WTC11 (cell line): ENCODE data around the gene KLHL22. TPM values are rescaled to one million over a fixed set of nuclear protein-coding genes. Genes with fewer than 3 reads are reported as not detected.

Experiments used
- ATAC-seq: fragments of 200-7000 bp; cut with Tn5 transposase; 2 replicates; pipeline ENCODE4 v1.10.0; 2021; ENCODE audit warnings: mild to moderate bottlenecking, moderate library complexity
- CTCF ChIA-PET: fragments of 300-600 bp; sonication (Branson Sonifier 250); formaldehyde crosslinking; loops from one replicate; lab custom pipeline; 2021; ENCODE audit warnings: antibody characterized with exemption; lab: Charles Lee
- POLR2A ChIA-PET: fragments of 350-600 bp; sonication (Branson Sonifier 250); formaldehyde crosslinking; loops from one replicate; lab custom pipeline; 2021; ENCODE audit warnings: antibody characterized with exemption; lab: Charles Lee
- DNase-seq: peaks from one replicate; pipeline ENCODE4 v3.0.0; 2021; ENCODE audit warnings: low spot score
- H3K27ac Mint-ChIP-seq: 2 replicates; pipeline ENCODE4 v1.8.0; 2021; ENCODE audit warnings: mixed read lengths
- H3K27me3 Mint-ChIP-seq: 2 replicates; pipeline ENCODE4 v1.8.0; 2021; ENCODE audit warnings: low read depth, mild to moderate bottlenecking, moderate library complexity, mixed read lengths
- H3K36me3 Mint-ChIP-seq: 2 replicates; pipeline ENCODE4 v1.8.0; 2021; ENCODE audit warnings: mixed read lengths
- H3K4me1 Mint-ChIP-seq: 2 replicates; pipeline ENCODE4 v1.8.0; 2022; ENCODE audit warnings: mixed read lengths
- H3K4me3 Mint-ChIP-seq: 2 replicates; pipeline ENCODE4 v1.8.0; 2021; ENCODE audit warnings: mild to moderate bottlenecking, moderate library complexity, mixed read lengths
- H3K9me3 Mint-ChIP-seq: 2 replicates; pipeline ENCODE4 v1.8.0; 2021; ENCODE audit warnings: mixed read lengths
- AR ChIP-seq: fragments of 250-450 bp; sonication (Bioruptor Pico); IDR thresholded peaks from 2 replicates; pipeline ENCODE4 v1.9.0; 2021; ENCODE audit warnings: mild to moderate bottlenecking
- ATF1 ChIP-seq: sonication (generic); formaldehyde crosslinking; IDR thresholded peaks from 2 replicates; pipeline ENCODE4 v1.8.1; 2023; ENCODE audit warnings: mild to moderate bottlenecking, moderate library complexity, missing genetic modification reagents
- CDX4 ChIP-seq: fragments of 250-450 bp; sonication (Bioruptor Pico); IDR thresholded peaks from 2 replicates; pipeline ENCODE4 v1.9.0; 2021; ENCODE audit warnings: moderate library complexity, mild to moderate bottlenecking, inconsistent platforms, borderline replicate concordance
- ELF4 ChIP-seq: sonication (generic); formaldehyde crosslinking; IDR thresholded peaks from 2 replicates; pipeline ENCODE4 v1.8.1; 2022; ENCODE audit warnings: low read depth, mild to moderate bottlenecking, moderate library complexity, missing genetic modification reagents
- HMGA2 ChIP-seq: fragments of 250-450 bp; sonication (Bioruptor Pico); IDR thresholded peaks from 2 replicates; pipeline ENCODE4 v1.4.0; 2021; ENCODE audit warnings: mild to moderate bottlenecking, moderate library complexity
- KAT7 ChIP-seq: sonication (generic); formaldehyde crosslinking; IDR thresholded peaks from 2 replicates; pipeline ENCODE4 v1.8.1; 2023; ENCODE audit warnings: missing genetic modification reagents, mild to moderate bottlenecking, borderline replicate concordance
- NFE2L1 ChIP-seq: sonication (generic); formaldehyde crosslinking; IDR thresholded peaks from 2 replicates; pipeline ENCODE4 v1.8.1; 2023; ENCODE audit warnings: missing genetic modification reagents
- TCF7 ChIP-seq: sonication (generic); formaldehyde crosslinking; IDR thresholded peaks from 2 replicates; pipeline ENCODE4 v1.8.0; 2022; ENCODE audit warnings: mild to moderate bottlenecking, low read depth, missing genetic modification reagents, moderate library complexity
- USF1 ChIP-seq: sonication (generic); formaldehyde crosslinking; IDR thresholded peaks from 2 replicates; pipeline ENCODE4 v1.8.0; 2022; ENCODE audit warnings: mild to moderate bottlenecking, missing genetic modification reagents
- total RNA-seq: library from RNA; stranded (reverse); gene quantifications from 3 replicates; pipeline ENCODE4 v1.2.3, GENCODE V29; 2021
- TF ChIP-seq, protein P1 (sequence below): fragments of 200-600 bp; IDR thresholded peaks from 2 replicates; pipeline ENCODE4 v1.8.0; 2022; ENCODE audit warnings: antibody characterized with exemption
- TF ChIP-seq, protein P2 (sequence below): sonication (generic); formaldehyde crosslinking; IDR thresholded peaks from 2 replicates; pipeline ENCODE4 v1.8.0; 2023; ENCODE audit warnings: missing genetic modification reagents
- TF ChIP-seq, protein P3 (sequence below): sonication (generic); formaldehyde crosslinking; IDR thresholded peaks from 2 replicates; pipeline ENCODE4 v1.8.0; 2023; ENCODE audit warnings: mild to moderate bottlenecking, missing genetic modification reagents

Gene KLHL22
- total RNA-seq, 1 experiment from 2014 or later, result 15.7 TPM

DNA sequence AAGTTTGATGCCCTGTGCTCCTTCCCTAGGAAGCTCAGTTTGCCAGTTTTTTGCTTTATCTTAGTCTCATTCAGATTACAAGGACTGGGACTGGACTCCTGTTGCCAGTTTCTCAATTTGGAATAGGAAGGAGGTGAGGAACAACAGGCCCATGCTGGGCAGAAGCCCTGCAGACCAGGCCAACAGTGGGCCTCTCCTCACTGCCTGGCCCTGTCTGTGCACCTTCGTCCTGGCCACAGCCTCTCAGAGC, 35.5 kb upstream of the KLHL22 start:
- ChIA-PET POLR2A (no interaction called here), CTCF (interaction anchor here (1.0 to 2.0 kb wide), 4 partner anchors 13 to 113 kb away, joined by 3 to 6 read pairs (median 5); no protein-coding TSS in a partner anchor)
- TF ChIP-seq, protein P1, sequence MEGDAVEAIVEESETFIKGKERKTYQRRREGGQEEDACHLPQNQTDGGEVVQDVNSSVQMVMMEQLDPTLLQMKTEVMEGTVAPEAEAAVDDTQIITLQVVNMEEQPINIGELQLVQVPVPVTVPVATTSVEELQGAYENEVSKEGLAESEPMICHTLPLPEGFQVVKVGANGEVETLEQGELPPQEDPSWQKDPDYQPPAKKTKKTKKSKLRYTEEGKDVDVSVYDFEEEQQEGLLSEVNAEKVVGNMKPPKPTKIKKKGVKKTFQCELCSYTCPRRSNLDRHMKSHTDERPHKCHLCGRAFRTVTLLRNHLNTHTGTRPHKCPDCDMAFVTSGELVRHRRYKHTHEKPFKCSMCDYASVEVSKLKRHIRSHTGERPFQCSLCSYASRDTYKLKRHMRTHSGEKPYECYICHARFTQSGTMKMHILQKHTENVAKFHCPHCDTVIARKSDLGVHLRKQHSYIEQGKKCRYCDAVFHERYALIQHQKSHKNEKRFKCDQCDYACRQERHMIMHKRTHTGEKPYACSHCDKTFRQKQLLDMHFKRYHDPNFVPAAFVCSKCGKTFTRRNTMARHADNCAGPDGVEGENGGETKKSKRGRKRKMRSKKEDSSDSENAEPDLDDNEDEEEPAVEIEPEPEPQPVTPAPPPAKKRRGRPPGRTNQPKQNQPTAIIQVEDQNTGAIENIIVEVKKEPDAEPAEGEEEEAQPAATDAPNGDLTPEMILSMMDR, result no peak
- no peak for DNase-seq
- Mint-ChIP-seq H3K27ac (peak overlapping the region; percentile 84), H3K4me3 (no peak overlapping the region), H3K36me3 (peaks cover 21% of the 10 kb centered on the region), H3K9me3 (peaks cover 6% of the 10 kb centered on the region), H3K27me3 (no peaks in the 10 kb centered on the region; the same call in 1 of the 2 replicates), H3K4me1 (peaks cover 38% of the 10 kb centered on the region)
- no peak for ATAC-seq

GRCh38 chr22:20530368-20531153, 35.0 kb upstream of the KLHL22 start:
- TF ChIP-seq ELF4 (no peak), KAT7 (CRISPR knock-in tag) (no peak), ATF1 (CRISPR knock-in tag) (no peak), HMGA2 (CRISPR knock-in tag) (no peak), USF1 (no peak), TCF7 (CRISPR knock-in tag) (no peak), AR (CRISPR knock-in tag) (no peak), NFE2L1 (CRISPR knock-in tag) (no peak), CDX4 (CRISPR knock-in tag) (no peak)
- TF ChIP-seq, protein P2, sequence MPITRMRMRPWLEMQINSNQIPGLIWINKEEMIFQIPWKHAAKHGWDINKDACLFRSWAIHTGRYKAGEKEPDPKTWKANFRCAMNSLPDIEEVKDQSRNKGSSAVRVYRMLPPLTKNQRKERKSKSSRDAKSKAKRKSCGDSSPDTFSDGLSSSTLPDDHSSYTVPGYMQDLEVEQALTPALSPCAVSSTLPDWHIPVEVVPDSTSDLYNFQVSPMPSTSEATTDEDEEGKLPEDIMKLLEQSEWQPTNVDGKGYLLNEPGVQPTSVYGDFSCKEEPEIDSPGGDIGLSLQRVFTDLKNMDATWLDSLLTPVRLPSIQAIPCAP (CRISPR knock-in tag), result no peak
- TF ChIP-seq, protein P3, sequence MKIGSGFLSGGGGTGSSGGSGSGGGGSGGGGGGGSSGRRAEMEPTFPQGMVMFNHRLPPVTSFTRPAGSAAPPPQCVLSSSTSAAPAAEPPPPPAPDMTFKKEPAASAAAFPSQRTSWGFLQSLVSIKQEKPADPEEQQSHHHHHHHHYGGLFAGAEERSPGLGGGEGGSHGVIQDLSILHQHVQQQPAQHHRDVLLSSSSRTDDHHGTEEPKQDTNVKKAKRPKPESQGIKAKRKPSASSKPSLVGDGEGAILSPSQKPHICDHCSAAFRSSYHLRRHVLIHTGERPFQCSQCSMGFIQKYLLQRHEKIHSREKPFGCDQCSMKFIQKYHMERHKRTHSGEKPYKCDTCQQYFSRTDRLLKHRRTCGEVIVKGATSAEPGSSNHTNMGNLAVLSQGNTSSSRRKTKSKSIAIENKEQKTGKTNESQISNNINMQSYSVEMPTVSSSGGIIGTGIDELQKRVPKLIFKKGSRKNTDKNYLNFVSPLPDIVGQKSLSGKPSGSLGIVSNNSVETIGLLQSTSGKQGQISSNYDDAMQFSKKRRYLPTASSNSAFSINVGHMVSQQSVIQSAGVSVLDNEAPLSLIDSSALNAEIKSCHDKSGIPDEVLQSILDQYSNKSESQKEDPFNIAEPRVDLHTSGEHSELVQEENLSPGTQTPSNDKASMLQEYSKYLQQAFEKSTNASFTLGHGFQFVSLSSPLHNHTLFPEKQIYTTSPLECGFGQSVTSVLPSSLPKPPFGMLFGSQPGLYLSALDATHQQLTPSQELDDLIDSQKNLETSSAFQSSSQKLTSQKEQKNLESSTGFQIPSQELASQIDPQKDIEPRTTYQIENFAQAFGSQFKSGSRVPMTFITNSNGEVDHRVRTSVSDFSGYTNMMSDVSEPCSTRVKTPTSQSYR (CRISPR knock-in tag), result no peak
- ATAC-seq (0 out of 2 replicates have a peak, but pooled peaks have one; percentile 12), DNase-seq (no peak)
- ChIA-PET POLR2A (no interaction called here), CTCF (interaction anchor here (1.3 to 2.0 kb wide), 3 partner anchors 34 to 112 kb away, joined by 4 to 6 read pairs (median 6); no protein-coding TSS in a partner anchor)
- Mint-ChIP-seq H3K27me3 (no peaks in the 10 kb centered on the region; the same call in 1 of the 2 replicates), H3K36me3 (peaks cover 21% of the 10 kb centered on the region), H3K4me1 (peaks cover 38% of the 10 kb centered on the region), H3K9me3 (peaks cover 6% of the 10 kb centered on the region), H3K4me3 (no peak overlapping the region), H3K27ac (peak overlapping the region; percentile 66)
